SK-N-SH treated with all-trans-retinoic acid at 6 μM for 48 hours (cell line): ENCODE measurements around the gene LLGL2.

Source experiments
- ATAC-seq: fragments of 200-7000 bp; cut with Tn5 transposase; 3 replicates; pipeline ENCODE4 v1.9.1; 2020; ENCODE audit warnings: mild to moderate bottlenecking, moderate library complexity
- ARNTL ChIP-seq: fragments of 450-650 bp; formaldehyde crosslinking; IDR thresholded peaks from 2 replicates; pipeline ENCODE4 v1.5.0; 2020; ENCODE audit warnings: low read depth, mild to moderate bottlenecking, moderate library complexity, borderline replicate concordance
- BACH2 ChIP-seq: fragments of 250-450 bp; sonication (Bioruptor Pico); IDR thresholded peaks from 2 replicates; pipeline ENCODE4 v1.9.0; 2021; ENCODE audit warnings: mild to moderate bottlenecking, borderline replicate concordance
- ESRRG ChIP-seq: fragments of 250-450 bp; sonication (Bioruptor Pico); IDR thresholded peaks from 2 replicates; pipeline ENCODE4 v1.6.1; 2021; ENCODE audit warnings: mild to moderate bottlenecking
- GLIS3 ChIP-seq: fragments of 250-450 bp; sonication (Bioruptor Pico); IDR thresholded peaks from 2 replicates; pipeline ENCODE4 v1.5.0; 2020; ENCODE audit warnings: mild to moderate bottlenecking, moderate library complexity
- PPARA ChIP-seq: fragments of 250-450 bp; sonication (Bioruptor Pico); IDR thresholded peaks from 2 replicates; pipeline ENCODE4 v1.5.0; 2020; ENCODE audit warnings: mild to moderate bottlenecking, borderline replicate concordance
- SNAI2 ChIP-seq: fragments of 250-450 bp; sonication (Bioruptor Pico); IDR thresholded peaks from 2 replicates; pipeline ENCODE4 v1.5.0; 2020; ENCODE audit warnings: mild to moderate bottlenecking, moderate library complexity
- TCF4 ChIP-seq: fragments of 250-450 bp; sonication (Bioruptor Pico); IDR thresholded peaks from 2 replicates; pipeline ENCODE4 v1.8.0; 2021; ENCODE audit warnings: mild to moderate bottlenecking, moderate library complexity, borderline replicate concordance
- TSHZ2 ChIP-seq: fragments of 250-450 bp; sonication (Bioruptor Pico); IDR thresholded peaks from 2 replicates; pipeline ENCODE4 v1.5.0; 2020; ENCODE audit warnings: mild to moderate bottlenecking, moderate library complexity
- ZFP3 ChIP-seq: fragments of 250-450 bp; sonication (Bioruptor Pico); IDR thresholded peaks from 2 replicates; pipeline ENCODE4 v1.5.0; 2020; ENCODE audit warnings: mild to moderate bottlenecking, moderate library complexity
- ZFP30 ChIP-seq: fragments of 450-650 bp; formaldehyde crosslinking; IDR thresholded peaks from 2 replicates; pipeline ENCODE4 v1.5.0; 2022; ENCODE audit warnings: mild to moderate bottlenecking, moderate library complexity
- ZNF565 ChIP-seq: fragments of 450-650 bp; formaldehyde crosslinking; conservative IDR thresholded peaks from 2 replicates; pipeline ENCODE4 v1.5.0; 2020; ENCODE audit warnings: low read depth, mild to moderate bottlenecking, moderate library complexity
- ZNF70 ChIP-seq: fragments of 450-650 bp; formaldehyde crosslinking; IDR thresholded peaks from 2 replicates; pipeline ENCODE4 v1.5.0; 2020; ENCODE audit warnings: mild to moderate bottlenecking, moderate library complexity
- ZNF8 ChIP-seq: fragments of 450-650 bp; formaldehyde crosslinking; IDR thresholded peaks from 2 replicates; pipeline ENCODE4 v1.5.0; 2020; ENCODE audit warnings: mild to moderate bottlenecking, moderate library complexity
- TF ChIP-seq, protein P1 (sequence below): fragments of 250-450 bp; sonication (Bioruptor Pico); IDR thresholded peaks from 2 replicates; pipeline ENCODE4 v1.8.0; 2020; ENCODE audit warnings: mild to moderate bottlenecking, moderate library complexity, borderline replicate concordance
- TF ChIP-seq, protein P2 (sequence below): fragments of 250-450 bp; sonication (Bioruptor Pico); IDR thresholded peaks from 2 replicates; pipeline ENCODE4 v1.5.1; 2021; ENCODE audit warnings: mild to moderate bottlenecking, moderate library complexity
- TF ChIP-seq, protein P3 (sequence below): fragments of 250-450 bp; sonication (Bioruptor Pico); IDR thresholded peaks from 2 replicates; pipeline ENCODE4 v1.8.0; 2021; ENCODE audit warnings: low read depth, mild to moderate bottlenecking, moderate library complexity, borderline replicate concordance
- TF ChIP-seq, protein P4 (sequence below): fragments of 250-450 bp; sonication (Bioruptor Pico); IDR thresholded peaks from 2 replicates; pipeline ENCODE4 v1.5.1; 2020; ENCODE audit warnings: low read depth, mild to moderate bottlenecking, moderate library complexity

LLGL2 gene

DNA sequence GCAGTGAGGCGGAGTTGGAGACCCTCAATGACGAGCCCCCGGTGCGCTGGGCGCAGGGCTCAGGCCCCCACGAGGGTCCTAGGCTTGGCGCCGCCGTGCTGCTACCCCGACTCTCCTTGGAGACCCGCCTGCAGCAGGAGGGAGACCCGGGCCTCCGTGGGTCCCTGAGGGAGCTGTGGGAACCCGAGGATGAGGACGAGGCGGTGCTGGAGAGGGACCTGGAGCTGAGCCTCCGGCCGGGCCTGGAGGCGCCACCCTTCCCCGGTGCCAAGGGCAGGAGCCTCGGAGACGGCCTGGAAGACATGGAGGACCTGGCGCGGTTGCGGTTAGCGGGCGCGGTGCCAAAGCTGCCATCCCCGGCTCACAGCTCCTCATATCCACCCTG lies 64.4 kb downstream of the LLGL2 start:
- no peak for ATAC-seq
- no peak for TF ChIP-seq TCF4 (CRISPR knock-in tag)
- TF ChIP-seq SNAI2 (CRISPR knock-in tag), result no peak
- no peak for TF ChIP-seq ARNTL (CRISPR knock-in tag)
- no peak for TF ChIP-seq TSHZ2 (CRISPR knock-in tag)

GRCh38 chr17:75590314-75590761 lies 64.8 kb downstream of the LLGL2 start:
- no peak for ATAC-seq
- TF ChIP-seq ZNF70 (CRISPR knock-in tag), result no peak

DNA sequence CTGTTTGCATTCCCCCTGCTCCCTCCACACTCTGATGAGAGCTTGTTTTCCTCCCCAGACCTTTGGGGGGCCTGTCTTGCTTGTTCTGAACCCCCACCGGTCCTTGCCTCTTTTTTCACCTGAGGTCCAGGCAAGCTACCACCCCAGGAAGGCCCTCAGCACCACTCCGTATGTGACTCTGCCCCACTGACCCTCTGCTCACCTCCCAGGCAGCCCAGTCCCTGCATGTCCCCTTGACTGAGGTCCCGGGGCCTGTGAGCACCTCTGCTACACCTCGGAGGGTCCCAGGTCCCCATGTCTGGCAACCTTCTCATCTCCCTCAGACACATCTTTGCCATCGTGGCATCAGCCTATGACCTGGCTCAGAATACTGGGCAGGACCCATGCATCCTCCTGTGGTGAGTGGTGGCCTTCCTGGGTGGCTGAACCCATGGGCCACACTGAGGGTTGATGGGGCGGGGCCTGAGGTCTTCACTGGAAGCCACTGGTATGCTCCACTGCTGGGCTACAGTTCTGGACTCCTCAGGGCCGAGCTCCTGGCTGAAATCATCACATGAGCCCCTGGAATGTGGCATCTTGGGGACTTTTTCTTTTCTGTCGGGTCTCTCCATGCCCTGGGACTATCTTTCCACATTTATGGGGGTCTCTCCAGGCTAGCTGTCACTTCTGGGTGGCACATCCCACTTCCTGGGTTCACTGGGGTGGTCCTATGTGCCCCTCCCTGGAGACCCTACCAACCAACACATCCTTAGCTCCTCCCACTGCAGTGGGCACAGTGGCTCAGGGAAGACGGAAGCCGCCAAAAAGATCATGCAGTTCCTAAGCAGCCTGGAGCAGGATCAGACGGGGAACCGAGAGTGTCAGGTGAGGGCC lies 65.6 kb downstream of the LLGL2 start:
- TF ChIP-seq SNAI2 (CRISPR knock-in tag), result no peak
- no peak for TF ChIP-seq TCF4 (CRISPR knock-in tag)
- TF ChIP-seq, protein P1, sequence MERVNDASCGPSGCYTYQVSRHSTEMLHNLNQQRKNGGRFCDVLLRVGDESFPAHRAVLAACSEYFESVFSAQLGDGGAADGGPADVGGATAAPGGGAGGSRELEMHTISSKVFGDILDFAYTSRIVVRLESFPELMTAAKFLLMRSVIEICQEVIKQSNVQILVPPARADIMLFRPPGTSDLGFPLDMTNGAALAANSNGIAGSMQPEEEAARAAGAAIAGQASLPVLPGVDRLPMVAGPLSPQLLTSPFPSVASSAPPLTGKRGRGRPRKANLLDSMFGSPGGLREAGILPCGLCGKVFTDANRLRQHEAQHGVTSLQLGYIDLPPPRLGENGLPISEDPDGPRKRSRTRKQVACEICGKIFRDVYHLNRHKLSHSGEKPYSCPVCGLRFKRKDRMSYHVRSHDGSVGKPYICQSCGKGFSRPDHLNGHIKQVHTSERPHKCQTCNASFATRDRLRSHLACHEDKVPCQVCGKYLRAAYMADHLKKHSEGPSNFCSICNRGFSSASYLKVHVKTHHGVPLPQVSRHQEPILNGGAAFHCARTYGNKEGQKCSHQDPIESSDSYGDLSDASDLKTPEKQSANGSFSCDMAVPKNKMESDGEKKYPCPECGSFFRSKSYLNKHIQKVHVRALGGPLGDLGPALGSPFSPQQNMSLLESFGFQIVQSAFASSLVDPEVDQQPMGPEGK, result no peak
- TF ChIP-seq GLIS3 (CRISPR knock-in tag), result no peak
- no peak for TF ChIP-seq ESRRG (CRISPR knock-in tag)
- TF ChIP-seq PPARA, result no peak
- TF ChIP-seq BACH2 (CRISPR knock-in tag), result no peak
- TF ChIP-seq ZFP3, result no peak
- TF ChIP-seq ZFP30 (CRISPR knock-in tag), result no peak
- no peak for TF ChIP-seq ZNF565 (CRISPR knock-in tag)
- TF ChIP-seq, protein P2, sequence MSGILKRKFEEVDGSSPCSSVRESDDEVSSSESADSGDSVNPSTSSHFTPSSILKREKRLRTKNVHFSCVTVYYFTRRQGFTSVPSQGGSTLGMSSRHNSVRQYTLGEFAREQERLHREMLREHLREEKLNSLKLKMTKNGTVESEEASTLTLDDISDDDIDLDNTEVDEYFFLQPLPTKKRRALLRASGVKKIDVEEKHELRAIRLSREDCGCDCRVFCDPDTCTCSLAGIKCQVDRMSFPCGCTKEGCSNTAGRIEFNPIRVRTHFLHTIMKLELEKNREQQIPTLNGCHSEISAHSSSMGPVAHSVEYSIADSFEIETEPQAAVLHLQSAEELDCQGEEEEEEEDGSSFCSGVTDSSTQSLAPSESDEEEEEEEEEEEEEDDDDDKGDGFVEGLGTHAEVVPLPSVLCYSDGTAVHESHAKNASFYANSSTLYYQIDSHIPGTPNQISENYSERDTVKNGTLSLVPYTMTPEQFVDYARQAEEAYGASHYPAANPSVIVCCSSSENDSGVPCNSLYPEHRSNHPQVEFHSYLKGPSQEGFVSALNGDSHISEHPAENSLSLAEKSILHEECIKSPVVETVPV, result no peak
- no peak for ATAC-seq

GRCh38 chr17:75591722-75592302 lies 66.3 kb downstream of the LLGL2 start:
- no peak for ATAC-seq
- TF ChIP-seq ESRRG (CRISPR knock-in tag) (no peak), ZNF8 (CRISPR knock-in tag) (no peak), GLIS3 (CRISPR knock-in tag) (no peak), SNAI2 (CRISPR knock-in tag) (no peak), ARNTL (CRISPR knock-in tag) (no peak), TCF4 (CRISPR knock-in tag) (no peak), ZFP30 (CRISPR knock-in tag) (no peak), TSHZ2 (CRISPR knock-in tag) (no peak)
- TF ChIP-seq, protein P2, result no peak
- TF ChIP-seq, protein P3, sequence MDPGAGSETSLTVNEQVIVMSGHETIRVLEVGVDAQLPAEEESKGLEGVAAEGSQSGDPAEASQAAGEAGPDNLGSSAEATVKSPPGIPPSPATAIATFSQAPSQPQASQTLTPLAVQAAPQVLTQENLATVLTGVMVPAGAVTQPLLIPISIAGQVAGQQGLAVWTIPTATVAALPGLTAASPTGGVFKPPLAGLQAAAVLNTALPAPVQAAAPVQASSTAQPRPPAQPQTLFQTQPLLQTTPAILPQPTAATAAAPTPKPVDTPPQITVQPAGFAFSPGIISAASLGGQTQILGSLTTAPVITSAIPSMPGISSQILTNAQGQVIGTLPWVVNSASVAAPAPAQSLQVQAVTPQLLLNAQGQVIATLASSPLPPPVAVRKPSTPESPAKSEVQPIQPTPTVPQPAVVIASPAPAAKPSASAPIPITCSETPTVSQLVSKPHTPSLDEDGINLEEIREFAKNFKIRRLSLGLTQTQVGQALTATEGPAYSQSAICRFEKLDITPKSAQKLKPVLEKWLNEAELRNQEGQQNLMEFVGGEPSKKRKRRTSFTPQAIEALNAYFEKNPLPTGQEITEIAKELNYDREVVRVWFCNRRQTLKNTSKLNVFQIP (CRISPR knock-in tag), result no peak
- TF ChIP-seq, protein P4, sequence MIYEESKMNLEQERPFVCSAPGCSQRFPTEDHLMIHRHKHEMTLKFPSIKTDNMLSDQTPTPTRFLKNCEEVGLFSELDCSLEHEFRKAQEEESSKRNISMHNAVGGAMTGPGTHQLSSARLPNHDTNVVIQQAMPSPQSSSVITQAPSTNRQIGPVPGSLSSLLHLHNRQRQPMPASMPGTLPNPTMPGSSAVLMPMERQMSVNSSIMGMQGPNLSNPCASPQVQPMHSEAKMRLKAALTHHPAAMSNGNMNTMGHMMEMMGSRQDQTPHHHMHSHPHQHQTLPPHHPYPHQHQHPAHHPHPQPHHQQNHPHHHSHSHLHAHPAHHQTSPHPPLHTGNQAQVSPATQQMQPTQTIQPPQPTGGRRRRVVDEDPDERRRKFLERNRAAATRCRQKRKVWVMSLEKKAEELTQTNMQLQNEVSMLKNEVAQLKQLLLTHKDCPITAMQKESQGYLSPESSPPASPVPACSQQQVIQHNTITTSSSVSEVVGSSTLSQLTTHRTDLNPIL (CRISPR knock-in tag), result no peak
- TF ChIP-seq, protein P1, result no peak
